Right ventricle myocardium superior (tissue), 1 donor: ENCODE data around the gene TEDC2. TPM values are rescaled to one million over a fixed set of nuclear protein-coding genes. Genes with fewer than 3 reads are reported as not detected.
"Not testable (repeated sequence)": the region's sequence is repeated elsewhere in the genome, so short reads cannot be mapped to it uniquely, and the experiment has no call there.

ENCODE experiments used
- ATAC-seq: fragments of 200-7000 bp; cut with Tn5 transposase; one replicate; pipeline ENCODE4 v1.9.1; 2020; ENCODE audit warnings: mild to moderate bottlenecking; ENCODE audit not compliant: poor library complexity
- DNase-seq: peaks from one replicate; pipeline ENCODE4 v3.0.0-alpha.2; 2020
- intact Hi-C: fragments of 100-400 bp; cut with DNase I; formaldehyde crosslinking; loops from one replicate; pipeline ENCODE4 v1.11.2; 2022
- total RNA-seq: library from RNA; stranded (reverse); fragmentation: NEBNext Ultra II Directional; extraction: Animal tissue kit (Norgen Biotek cat#: 25700); gene quantifications from one replicate; pipeline ENCODE4 v1.2.1, GENCODE V29; 2021
- donor health status: DM: no; HTN: yes; CAD: no; lungs with severe emphysema.

TEDC2 gene
- total RNA-seq, 1 donor from 2014 or later: 1.0 TPM

GRCh38 chr16:2432801-2433505 lies 27.0 kb upstream of the TEDC2 start:
- ATAC-seq (no peak), DNase-seq (no peak)
- intact Hi-C loops: no loop called here

- intact Hi-C loops: not testable (repeated sequence)
These were observed 24.7 kb upstream of the TEDC2 start for GRCh38 chr16:2435236-2435635.

DNA sequence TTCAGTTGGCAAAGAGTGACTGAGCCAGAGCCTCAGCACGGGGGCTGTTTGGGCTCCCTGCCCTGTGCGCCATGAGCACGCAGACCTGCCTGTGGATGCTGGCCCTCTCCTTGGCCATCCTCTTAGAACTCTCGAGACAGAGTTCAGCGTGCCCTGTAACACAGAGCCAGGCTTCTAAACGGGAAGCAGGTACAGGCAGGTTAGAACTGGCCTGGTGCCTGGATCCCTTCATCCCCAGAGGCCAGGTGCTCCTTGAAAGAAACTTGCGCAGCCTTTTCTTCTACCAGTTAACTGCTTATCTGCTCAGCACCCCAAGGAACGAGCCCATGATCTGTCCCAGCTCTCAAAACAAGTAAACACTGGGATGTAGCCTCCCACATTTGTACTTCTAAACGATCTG lies 23.8 kb upstream of the TEDC2 start:
- intact Hi-C loops: no loop called here
- no peak for ATAC-seq
- DNase-seq: no peak

More at GRCh38 chr16:2435236-2435635, 24.7 kb upstream of the TEDC2 start:
- ATAC-seq, DNase-seq: not testable (repeated sequence)

- DNase-seq: no peak
- intact Hi-C loops: no loop called here
- ATAC-seq: no peak
These were observed 22.7 kb upstream of the TEDC2 start for GRCh38 chr16:2437032-2437790.

GRCh38 chr16:2438121-2438520 lies 21.8 kb upstream of the TEDC2 start:
- intact Hi-C loops: no loop called here
- DNase-seq (peak; percentile 21), ATAC-seq (no peak)

DNA sequence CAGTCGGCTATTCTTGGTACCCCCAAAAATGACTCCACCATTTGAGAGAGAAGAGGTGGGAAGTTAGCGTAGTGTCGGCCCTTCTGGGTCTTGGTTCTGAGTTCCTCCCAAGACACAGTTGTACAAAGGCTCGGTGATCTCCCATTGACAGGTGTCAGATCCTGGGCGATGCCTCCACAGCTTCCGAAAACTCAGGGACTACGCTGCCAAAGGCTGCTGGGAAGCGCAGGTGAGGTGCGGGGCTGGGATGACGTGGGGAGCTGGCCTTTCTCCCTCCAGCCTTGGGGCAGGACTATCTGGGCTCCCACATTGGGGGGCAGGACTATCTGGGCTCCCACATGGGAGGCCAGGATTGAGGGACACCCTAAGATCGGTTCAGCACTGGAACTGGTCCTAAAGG lies 20.3 kb upstream of the TEDC2 start:
- ATAC-seq: no peak
- DNase-seq: no peak
- intact Hi-C loops: no loop called here

- intact Hi-C loops, ATAC-seq, DNase-seq: not testable (repeated sequence)
These were observed 18.6 kb upstream of the TEDC2 start for GRCh38 chr16:2441143-2441804.

DNA sequence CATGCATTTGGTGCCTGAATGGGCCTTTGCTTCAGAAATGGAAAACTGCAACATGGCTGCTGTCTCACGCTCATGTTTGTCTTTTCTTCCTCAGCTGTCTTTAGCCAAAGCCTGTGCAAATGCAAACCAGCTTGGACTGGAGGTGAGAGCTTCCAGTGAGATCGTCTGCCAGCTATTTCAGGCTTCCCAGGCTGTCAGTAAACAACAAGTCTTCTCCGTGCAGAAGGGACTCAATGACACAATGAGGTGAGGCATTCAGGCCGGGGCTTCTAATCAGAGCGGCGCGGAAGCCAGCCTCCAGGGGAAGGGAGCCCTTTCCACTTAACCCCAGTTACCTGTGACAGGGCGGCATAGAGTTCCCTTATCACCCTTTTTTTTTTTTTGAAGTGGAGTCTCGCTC lies 16.4 kb upstream of the TEDC2 start:
- intact Hi-C loops: no loop called here
- no peak for DNase-seq
- no peak for ATAC-seq

DNA sequence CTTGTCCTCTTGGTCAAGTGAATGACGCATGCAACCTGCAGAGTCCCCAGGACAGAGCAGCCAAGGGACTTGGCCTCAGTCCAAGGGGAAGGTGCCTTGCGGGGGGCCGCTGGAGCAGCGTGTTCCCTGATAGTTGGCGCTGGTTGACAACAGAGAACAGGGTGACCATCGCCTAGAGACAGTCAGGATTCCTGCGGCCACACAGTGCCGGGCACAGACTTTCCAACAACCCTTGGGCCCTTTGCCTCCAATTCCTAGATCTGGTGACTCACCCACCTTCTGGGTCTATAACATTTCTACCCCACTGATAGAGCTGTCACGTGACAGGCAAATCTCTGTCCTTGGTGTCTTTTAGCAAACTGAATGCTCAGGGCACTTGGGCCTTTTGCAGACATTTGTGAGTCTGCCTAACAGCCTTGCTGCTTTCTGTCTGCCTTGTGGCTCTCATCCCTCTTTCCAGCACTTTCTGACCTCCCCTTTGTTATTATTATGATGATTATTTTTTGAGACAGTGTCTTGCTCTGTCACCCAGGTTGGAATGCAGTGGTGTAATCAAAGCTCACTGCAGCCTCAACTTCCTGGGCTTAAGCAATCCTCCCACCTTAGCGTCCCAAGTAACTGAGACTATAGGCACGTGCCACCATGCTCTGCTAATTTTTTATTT lies 11.9 kb upstream of the TEDC2 start:
- intact Hi-C loops: no loop called here
- no peak for ATAC-seq

GRCh38 chr16:2449118-2449517 lies 10.8 kb upstream of the TEDC2 start:
- intact Hi-C loops: no loop called here
- ATAC-seq (no peak), DNase-seq (no peak)

More for the DNA sequence above, 11.9 kb upstream of the TEDC2 start:
- DNase-seq: no peak

DNA sequence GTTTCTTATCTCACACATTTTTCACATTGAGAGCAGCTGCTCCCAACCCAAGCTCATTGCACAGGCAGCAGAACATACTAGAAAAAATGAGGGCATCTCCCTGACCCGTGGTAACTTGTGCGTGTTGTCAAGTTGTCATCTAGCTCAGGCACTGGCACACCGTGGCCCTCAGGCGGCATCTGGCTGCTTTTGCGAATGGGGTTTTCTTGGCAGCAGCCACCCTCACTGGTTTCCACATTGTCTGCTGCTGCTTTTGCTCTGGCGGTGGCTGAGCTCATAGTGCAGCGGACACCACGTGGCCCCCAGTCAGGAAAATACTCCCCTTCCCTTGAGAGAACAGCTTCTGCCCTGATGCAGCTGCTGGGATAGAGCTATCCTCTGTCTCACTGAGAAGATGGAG lies 9.4 kb upstream of the TEDC2 start:
- DNase-seq: no peak
- no peak for ATAC-seq
- intact Hi-C loops: no loop called here

DNA sequence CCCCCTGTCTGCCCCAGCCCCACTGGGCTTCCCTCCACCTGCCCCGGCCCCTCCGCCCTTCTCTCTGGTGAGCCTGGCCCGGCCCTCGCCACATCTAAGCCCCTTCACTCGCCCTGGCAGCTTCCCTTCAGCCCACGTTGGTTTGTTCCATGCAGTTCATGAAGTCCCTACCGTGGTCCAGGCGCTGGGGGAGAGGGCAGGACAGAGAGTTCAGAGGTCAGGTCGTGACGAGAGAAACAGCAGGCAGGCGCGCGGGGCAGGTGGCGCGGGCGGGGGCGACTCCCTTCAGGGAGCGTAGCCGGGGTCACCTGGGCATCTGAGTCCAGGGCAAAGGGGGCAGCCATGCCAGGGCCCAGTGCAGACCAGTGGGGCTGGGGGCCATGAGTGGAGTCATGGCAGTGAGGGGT lies 8.9 kb upstream of the TEDC2 start:
- intact Hi-C loops: no loop called here
- no peak for ATAC-seq
- DNase-seq: no peak

DNA sequence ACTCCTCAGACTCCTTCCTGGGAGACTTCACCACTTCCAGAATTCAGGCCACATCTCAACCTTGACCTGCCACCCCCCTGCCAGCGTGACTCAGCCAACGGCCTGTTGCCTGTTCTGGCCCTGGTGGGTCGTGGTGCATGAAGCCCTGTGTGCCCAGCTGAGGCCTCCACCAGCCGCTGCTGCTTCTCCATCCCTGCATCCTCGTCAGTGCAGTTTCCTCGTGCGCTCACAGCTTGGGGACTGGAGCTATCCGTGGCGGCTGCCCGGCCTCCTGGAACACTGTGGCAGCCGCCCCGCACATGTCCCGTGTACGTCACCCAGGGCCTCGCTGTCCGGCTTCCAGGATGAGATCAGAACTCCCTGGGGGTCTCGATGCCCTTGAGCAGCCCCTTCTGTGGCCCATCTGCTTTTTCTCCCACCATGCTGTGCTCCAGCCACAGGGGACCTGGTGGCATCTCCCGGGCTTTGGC lies 8.0 kb upstream of the TEDC2 start:
- intact Hi-C loops: no loop called here
- DNase-seq (no peak), ATAC-seq (no peak)

GRCh38 chr16:2452650-2453049 lies 7.3 kb upstream of the TEDC2 start:
- no peak for ATAC-seq
- intact Hi-C loops: no loop called here

GRCh38 chr16:2455081-2455845 lies 4.6 kb upstream of the TEDC2 start:
- intact Hi-C loops: no loop called here
- no peak for ATAC-seq
- no peak for DNase-seq

More at GRCh38 chr16:2452650-2453049, 7.3 kb upstream of the TEDC2 start:
- no peak for DNase-seq

DNA sequence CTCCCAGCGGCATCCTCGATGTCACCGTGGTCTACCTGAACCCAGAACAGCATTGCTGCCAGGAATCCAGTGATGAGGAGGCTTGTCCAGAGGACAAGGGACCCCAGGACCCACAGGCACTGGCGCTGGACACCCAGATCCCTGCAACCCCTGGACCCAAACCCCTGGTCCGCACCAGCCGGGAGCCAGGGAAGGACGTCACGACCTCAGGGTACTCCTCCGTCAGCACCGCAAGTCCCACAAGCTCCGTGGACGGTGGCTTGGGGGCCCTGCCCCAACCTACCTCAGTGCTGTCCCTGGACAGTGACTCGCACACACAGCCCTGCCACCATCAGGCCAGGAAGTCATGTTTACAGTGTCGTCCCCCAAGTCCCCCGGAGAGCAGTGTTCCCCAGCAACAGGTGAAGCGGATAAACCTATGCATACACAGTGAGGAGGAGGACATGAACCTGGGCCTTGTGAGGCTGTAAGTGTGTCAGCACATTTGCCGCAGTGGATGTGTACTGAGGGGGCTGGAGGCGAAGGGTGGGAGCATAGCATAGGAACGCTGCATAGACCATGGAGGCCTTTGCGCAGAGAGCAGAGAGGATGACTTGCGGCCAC lies 3.3 kb upstream of the TEDC2 start:
- intact Hi-C loops: no loop called here
- no peak for ATAC-seq
- DNase-seq: no peak

- intact Hi-C loops: no loop called here
- DNase-seq: no peak
- ATAC-seq: no peak
These were observed 2.6 kb upstream of the TEDC2 start for GRCh38 chr16:2457267-2457666.

DNA sequence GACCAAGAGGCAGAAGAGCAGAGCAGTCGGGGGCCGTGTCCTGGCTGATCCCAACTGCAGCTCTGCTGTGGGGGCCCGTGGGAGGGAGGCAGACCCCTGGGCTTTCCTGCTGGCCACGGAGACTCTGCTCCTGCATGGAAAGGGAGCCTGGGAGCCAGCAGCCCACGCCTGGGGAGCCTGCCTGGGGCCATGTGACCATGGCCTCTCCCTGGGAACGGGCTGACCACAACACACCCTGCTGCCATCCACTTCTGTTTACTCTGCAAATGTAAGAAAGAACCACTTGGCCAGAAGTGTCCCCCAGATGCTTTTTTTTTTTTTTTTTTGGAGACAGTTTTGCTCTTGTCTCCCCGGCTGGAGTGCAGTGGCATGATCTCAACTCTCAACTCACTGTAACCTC lies 2.0 kb upstream of the TEDC2 start:
- intact Hi-C loops: no loop called here
- DNase-seq (no peak), ATAC-seq (no peak)
